Measurements from ENCODE around the gene ZBTB5.
"Not testable (repeated sequence)": the region's sequence is repeated elsewhere in the genome, so short reads cannot be mapped to it uniquely, and the experiment has no call there.

DNA sequence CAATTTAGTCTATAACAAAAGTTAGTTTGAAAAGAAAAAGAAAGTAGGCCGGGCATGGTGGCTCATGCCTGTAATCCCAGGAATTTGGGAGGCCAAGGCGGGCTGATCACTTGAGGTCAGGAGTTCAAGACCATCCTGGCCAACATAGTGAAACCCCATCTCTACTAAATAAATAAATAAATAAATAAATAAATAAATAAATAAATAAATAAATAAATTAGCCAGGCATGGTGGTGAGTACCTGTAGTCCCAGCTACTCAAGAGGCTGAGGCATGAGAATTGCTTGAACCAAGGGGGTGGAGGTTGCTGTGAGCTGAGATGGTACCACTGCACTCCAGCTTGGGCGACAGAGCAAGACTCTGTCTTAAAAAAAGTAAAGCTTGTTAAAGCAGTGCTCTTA is 67.3 kb downstream of the ZBTB5 start:
- not testable (repeated sequence) for TF ChIP-seq CTCF (IDR thresholded peaks at IDR 0.05); SIN3A (IDR thresholded peaks at IDR 0.05; ENCODE audit: borderline replicate concordance, insufficient read depth, low read depth, low read length); POLR2AphosphoS5 (IDR thresholded peaks at IDR 0.05; ENCODE audit: low read depth, low read length)
